ENCODE data around the gene ZNF76.

Gene ZNF76

DNA sequence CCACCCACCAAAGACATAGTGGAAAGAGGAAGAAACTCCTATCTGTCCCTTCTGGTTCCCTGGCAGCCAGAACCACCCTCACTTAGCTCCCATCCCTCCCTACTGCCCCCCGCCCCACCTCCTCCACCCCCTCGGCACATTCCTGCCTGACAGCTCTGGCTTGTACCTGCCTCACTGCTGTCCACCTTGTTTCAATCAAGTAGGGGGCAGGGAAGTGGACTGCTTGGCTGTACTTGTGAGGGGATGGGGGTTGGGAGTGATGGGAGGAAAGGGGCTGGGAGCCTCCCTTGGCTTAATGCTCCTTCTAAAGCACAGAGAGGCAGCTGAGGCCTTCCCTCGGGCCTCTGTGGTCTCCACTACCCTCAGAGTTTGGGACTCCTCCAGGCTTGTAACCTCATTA, 22.1 kb upstream of the ZNF76 start:
- no peak for DNase-seq

DNA sequence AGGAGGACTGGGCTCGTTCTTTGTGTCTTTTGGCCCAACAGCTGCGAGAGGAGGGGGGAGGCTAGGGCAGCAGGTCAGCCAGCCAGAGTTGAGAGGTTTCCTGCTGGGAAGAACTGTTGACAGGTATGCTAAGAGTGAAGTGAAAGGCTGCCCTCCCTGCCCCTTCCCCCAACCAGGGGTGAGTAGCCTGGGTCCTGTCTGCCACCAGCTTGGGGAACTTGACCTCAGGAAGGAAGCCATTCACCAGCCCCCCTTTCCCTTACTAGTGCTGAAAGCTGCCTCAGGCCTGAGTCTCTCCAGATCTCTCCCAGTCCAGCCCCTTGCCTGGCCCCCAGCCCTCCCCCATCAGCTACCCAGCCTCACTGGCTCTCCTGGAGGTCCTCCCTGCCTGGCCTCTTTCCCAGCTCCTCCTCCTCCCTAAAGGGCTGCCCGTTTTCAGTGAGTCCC, 20.7 kb upstream of the ZNF76 start:
- DNase-seq, result no peak

DNA sequence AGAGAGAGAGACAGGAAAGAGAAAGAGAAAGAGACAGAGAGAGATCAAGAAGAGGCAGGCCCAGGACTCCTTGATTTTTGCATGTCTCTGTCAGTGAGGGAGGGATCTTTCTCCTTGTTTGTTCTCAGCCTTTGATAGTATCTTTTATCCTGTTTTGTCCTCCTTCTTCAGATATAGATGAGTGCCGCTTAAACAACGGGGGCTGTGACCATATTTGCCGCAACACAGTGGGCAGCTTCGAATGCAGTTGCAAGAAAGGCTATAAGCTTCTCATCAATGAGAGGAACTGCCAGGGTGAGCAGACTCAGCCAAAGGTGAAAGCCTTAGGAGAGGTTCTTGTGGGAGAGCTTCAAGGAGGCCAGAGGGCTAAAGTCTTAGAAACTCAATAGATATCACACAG, 20.0 kb upstream of the ZNF76 start:
- no peak for DNase-seq

DNA sequence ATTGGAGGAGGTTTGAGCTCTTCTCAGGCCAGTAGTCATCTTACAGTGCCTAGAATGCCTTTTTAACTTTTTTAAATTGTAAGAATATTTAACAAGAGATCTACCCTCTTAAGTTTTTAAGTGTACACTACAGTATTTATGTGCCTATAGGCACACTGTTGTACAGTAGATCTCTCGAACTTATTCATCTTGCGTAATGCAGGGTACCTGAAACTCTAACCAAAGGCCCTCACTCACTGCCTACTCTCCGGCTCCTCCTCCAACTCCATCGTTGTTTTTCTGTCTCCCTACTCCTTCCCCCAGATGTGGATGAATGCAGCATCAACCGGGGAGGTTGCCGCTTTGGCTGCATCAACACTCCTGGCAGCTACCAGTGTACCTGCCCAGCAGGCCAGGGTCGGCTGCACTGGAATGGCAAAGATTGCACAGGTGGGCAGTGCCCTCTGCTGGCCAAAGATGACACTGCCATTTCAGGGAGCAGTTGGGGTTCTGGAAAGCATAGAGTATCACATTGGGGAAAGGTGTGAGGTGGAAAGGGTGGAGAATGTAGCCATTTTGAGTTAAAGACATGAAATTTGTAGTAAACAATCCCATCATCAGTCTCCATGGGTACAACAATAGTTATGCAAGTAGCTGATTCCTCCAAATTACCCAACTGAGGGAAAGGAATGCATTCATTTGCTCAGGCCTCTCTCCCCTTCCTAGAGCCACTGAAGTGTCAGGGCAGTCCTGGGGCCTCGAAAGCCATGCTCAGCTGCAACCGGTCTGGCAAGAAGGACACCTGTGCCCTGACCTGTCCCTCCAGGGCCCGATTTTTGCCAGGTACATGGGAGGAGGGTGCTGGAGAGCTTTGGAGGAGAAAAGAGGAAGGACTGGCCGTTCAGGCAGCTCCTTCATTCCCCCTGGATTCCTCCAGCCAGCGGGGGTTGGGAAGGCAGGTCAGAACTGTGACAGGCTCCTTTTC, 18.4 kb upstream of the ZNF76 start:
- DNase-seq, result peak; percentile 29 to 51

DNA sequence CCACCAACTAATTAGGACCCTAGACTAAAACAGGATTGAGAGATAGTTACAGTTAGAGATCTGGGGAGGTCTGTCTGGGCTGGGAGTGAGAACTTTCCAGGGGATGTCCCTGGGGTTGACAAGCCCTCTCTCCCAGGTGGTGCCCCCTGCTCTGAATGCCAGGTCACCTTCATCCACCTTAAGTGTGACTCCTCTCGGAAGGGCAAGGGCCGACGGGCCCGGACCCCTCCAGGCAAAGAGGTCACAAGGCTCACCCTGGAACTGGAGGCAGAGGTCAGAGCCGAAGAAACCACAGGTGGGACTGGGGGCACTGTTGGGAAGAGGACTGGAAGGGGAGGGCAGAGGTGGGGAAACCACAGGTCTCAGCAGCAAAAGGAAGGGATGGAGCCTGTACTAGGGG, 17.0 kb upstream of the ZNF76 start:
- DNase-seq, result no peak

DNA sequence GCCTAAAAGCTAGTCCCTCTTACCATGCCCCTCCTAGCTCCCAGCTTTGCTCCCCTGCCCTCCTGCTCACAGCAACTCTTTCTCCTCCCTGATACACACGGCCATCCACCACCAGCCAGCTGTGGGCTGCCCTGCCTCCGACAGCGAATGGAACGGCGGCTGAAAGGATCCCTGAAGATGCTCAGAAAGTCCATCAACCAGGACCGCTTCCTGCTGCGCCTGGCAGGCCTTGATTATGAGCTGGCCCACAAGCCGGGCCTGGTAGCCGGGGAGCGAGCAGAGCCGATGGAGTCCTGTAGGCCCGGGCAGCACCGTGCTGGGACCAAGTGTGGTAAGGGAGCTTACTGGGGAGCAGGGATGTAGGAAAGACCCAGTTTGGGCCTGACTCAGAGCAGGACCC, 16.6 kb upstream of the ZNF76 start:
- DNase-seq, result no peak

DNA sequence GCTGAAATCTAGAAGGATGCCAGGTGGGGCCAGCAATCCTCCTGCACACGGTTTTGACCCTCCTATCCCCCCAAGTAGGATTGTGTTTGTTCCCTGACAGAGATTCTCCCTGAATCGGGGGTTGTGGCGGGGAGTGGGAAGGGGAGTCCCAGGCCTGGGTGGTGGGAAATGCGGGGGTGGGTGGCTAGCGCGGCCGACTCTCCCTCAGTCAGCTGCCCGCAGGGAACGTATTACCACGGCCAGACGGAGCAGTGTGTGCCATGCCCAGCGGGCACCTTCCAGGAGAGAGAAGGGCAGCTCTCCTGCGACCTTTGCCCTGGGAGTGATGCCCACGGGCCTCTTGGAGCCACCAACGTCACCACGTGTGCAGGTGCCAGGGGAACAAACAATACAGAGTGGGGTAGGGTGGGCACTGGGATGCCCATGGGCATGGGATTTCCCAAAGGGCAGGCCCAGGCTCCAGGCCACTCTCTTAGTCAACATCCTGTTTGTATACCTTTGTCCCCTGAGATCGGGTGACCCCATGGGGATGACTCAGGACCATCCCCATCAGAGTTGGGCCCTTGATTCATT, 16.1 kb upstream of the ZNF76 start:
- DNase-seq, result no peak

DNA sequence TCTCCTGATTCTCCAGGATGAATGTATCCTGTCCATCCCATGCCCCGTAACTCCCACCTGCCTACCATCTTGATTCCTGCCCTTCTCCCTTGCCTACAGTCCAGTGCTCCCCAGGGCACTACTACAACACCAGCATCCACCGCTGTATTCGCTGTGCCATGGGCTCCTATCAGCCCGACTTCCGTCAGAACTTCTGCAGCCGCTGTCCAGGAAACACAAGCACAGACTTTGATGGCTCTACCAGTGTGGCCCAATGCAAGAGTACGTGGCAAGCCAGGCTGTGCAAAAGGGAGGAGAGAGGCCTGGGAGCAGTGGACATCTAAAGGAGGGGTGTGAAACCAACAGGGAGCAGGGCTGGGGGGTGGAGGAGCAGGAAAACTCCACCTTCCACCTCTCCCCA, 15.0 kb upstream of the ZNF76 start:
- no peak for DNase-seq

DNA sequence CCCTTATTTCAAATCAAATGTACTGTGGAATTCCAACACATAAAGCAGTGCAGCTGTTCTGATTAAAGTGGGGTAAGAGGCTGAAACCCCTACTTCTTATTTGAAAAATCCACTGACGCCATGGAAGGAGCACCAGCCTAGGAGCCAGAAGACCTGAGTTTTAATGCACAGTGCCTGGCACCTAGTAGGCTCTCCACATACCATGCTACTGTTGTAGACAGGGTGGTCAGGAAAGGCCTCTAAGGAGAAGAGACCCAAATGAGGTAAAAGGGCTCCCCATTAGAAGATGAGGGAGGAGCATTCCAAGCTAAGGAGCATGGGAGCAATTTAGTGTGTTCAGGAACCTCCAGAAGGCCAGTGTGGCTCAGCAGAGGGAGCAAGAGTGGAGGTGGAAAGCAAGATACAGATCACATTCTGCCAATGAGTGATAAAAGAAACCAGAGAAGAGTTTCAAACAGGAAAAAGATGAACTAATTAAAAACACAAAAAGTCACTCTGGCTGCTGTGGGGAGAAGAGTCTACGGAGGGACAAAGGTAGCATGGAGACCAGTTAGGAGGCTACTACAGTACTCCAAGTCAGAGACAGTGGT, 11.8 kb upstream of the ZNF76 start:
- no peak for DNase-seq

DNA sequence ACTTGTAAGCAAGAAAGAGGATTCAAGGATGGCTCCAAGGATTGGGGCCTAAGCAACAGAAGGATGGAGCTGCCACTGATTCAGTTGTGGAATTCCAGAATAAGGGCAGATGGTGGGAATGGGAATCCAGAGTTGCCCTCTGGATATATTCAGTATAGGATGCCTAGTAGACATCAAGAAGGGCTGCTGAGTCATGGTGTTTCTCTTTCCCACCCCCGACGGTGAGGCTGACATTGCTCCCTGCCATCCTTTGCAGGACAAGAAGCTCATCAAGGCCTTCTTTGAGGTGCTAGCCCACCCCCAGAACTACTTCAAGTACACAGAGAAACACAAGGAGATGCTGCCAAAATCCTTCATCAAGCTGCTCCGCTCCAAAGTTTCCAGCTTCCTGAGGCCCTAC, 11.2 kb upstream of the ZNF76 start:
- no peak for DNase-seq

DNA sequence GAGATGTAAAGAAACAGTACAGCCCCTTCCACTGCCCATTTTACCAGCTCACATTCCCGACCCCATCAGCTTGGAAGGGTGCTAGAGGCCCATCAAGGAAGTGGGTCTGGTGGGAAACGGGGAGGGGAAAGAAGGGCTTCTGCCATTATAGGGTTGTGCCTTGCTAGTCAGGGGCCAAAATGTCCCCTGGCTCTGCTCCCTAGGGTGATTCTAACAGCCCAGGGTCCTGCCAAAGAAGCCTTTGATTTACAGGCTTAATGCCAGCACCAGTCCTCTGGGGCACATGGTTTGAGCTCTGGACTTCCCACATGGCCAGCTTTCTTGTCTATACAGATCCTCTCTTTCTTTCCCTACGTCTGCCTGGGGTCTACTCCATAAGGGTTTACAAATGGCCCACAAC, 10.6 kb upstream of the ZNF76 start:
- no peak for DNase-seq

DNA sequence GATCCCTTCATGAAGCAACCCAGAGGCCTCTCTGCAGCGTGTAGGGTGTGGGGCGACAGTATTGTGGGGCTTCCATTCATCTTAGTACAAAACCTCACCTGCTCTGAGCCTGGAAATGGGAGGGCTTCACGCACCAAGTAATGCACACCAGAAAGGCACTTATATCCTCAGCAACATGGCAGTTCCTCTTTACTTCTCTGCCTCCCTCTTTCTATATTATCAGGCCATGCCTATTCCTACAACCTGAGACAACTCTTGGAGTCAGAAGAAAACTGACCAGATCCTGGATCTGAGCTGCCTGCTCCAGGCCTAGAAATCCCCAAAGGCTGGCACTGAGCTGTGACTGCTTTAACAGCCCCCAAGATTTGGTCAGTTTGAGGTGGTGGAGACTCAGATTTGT, 7.6 kb upstream of the ZNF76 start:
- DNase-seq, result no peak

DNA sequence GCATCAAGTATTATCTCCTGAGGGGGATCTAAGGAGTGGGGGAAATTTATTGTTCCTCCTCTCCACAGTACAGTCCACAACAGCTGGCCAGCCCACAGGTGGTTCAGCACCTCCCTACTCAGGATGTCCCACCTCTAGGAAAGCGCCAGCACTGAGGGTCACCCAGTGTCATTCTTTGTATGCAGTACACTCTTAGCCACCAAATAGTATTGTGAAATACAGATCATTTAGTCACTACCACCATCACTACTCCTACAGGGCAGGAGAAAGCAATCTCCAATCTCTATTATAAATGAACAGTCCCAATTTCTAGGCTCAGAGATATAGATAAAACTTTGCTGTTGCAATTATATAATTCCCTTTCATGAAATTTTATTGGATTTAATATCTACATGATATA, 6.3 kb upstream of the ZNF76 start:
- no peak for DNase-seq

DNA sequence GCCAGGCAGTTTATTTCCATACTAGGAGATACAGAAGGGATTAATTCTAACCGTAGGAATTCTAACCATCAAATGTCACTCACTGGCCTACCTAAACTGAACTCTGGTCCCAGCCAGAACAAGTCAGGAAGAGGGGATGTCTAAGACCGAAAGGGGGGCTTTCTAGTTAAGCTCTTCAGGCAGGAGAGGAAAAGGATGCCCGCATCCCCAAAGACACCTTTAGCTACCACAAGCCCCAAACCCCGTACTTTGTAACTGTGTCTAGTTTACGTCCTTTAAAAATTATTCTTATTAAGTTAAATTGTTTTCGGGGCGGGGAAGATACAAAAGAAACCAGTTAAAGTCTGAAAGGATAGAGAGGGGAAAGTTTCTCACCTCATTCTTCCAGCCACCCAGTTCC, 1.2 kb upstream of the ZNF76 start:
- no peak for DNase-seq

DNA sequence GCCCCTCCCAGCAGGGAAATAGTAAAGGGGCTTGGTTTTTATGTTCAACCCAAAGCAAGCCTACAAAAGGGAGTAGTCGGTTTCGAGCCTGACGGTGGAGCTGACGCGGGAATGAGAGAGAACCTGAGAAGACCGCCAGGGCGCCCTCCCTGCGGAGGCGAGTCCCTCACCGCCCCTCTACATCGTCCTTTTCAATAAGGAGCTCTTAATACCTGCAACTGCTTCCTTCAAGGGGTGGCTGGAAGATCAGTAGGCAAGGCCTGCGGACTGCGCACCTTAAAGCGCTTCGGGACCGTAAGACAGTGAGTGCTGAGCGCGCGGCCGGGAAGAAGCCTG, 709 bp upstream of the ZNF76 start:
- peak; percentile 67 for DNase-seq

DNA sequence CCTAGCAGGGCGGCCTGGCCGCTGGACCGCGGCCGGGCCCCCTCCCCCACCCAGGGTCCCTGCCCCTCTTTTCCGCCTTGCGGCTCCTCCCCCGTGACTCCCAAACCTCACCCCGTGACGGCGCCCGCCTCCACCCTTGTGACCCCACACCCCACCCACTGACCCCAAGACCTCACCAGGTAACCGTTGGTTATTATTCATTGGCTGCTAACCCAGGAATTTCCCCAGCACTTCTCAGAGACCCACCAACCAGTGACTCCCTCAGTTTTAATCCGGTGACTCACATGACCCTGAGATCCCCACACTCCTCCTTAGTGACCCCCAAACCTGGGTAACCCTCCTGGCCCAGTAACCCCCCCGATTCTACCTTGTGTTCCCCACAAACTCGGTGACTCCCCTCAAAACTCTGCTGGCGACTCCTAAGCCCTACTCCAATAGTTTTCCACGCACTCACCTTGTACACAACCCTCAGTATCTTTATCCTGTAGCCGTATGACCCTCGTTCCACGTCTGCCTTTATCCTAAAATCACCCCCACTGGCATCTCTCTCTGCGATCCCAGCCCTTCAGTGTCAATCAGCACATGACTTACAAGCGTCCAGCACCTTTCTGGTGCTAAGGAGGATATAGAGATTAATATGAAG, 534 bp downstream of the ZNF76 start:
- peak in 1 of 2 experiments; percentile 15 for DNase-seq

DNA sequence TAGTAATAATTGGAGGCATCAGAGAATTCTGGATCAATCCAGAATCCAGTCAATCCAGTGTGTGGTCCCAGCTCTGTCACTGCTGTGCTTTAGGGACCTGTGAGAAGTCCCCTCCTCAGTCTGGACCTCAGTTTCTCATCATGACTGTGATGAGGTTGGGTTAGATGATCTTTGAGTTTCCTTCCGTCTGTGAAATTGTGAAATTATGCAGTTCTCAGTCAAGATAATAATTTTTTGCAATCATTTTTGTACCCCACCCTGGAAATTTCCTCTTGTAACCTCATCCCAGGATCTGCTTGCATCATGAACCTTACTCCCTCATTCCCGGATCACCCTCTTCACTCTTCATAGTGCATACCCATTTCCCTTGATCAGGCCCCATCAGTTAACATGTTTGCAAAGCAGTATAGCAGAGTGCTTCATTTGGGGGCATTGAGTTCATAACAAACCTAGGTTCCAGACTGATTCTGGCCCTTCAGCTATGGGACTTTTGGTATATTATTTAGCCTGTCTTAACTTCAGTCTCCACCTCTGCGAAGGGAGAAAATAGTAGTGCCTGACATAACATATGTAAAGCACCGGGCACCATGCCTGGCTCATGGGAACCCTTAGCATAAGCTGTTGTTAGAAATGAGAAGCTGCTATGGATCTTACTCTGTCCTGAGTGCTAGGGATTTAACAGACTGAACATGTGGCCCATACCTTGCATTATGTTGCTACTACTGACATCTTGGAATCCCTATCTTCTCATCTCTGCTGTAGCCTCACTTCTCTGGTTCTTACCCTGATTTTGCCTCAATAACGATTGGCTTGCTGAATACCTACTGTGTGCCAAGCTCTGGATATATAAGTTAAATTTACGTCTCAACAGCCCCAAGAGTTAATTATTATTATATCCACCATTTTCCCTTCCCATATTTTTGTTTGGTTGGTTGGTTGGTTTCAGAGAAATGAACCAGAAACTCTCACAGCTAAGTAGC, 1.3 kb downstream of the ZNF76 start:
- no peak for DNase-seq

DNA sequence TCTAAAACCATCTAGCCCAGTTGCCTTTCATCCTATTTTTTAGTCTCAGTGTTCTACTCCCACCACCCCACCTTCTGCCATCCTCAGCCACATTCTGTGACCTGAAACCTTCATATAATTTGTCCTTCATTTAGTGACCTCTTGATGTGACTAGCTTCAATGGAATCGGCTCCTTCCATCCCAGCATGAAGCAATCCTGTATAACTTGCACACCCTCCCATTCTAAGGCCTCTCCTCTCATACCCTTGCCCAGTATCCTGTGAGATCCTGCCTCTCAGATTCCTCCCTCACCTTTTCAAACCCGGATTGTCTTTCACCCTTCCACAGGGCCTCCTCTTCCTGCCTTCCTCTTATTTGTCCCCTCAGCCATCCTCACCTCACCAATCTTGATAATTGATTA, 3.1 kb downstream of the ZNF76 start:
- no peak for DNase-seq

DNA sequence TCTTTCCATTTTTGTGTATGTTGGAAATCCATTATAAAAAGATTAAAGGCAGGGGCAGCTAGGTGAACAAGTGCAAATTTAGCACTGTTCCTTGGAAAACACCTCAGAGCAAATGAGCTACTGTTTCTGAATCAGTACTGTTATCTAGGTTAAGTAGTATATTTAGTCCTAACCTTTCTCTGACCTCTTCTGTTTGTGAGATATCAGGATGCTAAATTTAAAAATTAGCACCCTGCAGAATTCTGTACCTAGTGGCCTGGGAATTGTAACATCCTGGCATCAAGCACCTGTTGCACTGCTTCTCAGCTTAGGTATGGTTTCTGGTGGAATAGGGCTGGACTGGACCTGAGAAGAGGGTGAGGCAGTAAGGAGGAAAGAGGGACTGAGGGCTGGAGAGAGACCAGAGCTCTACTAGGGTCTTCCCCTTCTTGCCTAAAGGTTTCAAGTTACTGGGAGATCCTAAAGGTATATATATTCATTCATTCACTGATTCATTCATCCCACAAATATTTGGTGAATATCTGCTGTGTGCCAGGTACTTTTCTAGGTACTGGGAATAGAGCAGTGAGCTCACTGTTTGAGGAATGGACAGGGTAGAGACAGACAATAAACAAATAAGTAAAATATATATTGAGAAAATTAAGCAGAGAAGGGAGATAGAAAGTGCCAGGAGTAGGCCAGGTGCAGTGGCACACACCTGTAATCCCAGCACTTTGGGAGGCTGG, 5.2 kb downstream of the ZNF76 start:
- DNase-seq, result no peak

DNA sequence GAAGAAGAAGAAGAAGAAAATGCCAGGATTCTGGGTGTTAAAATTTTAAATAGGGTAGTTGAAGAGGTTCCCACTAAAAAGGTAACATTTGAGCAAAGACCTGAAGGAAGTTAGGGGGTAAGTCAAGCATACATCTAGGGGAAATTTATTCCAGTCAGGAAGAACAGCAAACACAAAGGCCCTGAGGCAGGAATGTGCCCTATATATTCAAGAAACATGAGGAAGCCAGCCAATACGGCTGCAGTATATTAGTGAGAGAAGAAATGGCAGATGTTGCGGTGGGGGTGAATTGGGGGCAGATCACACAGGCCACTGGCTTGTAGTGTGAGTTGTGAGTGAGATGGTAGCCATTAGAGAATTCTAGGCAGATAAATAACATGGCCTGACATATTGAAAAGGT, 6.0 kb downstream of the ZNF76 start:
- DNase-seq, result no peak

DNA sequence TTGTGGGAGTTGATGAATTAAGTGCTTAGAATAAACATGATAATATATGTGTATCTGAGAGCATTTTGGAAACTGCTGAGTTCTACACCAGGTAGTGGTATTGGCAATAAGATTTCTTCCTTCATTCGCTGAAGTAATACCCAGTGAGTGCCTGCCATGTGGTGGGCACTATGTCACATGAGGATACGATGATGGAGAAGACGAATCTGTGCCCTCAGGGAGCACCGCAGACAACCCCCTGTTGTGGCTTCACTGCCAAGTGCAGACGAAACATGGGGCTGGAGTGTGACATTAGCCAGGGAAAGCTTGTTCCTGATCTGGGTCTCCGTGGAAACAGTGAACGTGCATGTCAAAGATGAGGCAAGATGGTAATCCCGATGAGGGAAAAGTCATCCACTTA, 7.9 kb downstream of the ZNF76 start:
- DNase-seq, result no peak

DNA sequence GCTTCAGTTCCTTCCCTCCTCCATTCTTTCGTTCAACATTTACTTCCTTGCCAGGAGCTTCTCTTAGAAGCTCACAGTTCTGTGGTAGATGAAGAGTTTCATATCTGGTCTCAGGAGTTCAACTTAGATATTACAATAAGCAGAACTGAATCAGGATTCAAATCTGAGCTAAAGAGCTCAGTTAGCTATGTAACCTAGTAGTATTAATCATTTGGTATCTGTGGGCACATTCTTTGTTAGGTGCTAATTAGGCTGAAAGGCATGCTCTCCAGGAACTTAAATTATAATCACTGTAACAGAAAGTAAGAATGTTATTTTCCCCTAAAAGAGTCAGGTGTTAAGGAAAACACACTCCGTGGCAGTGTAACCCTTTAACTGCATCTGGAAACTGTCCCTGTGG, 8.4 kb downstream of the ZNF76 start:
- no peak for DNase-seq
